Endothelial cell of umbilical vein (primary cell): ENCODE measurements around the gene FMNL2. TPM values are rescaled to one million over a fixed set of nuclear protein-coding genes. Genes with fewer than 3 reads are reported as not detected.

Experiments used
- BruUV-seq: library from RNA; stranded (reverse); fragments of 400-500 nt; replicated peaks from 2 replicates; lab custom pipeline; 2021; lab: Mats Ljungman, UMichigan
- CTCF ChIA-PET: fragments of 300-600, 350-600 bp; sonication (Branson Sonifier 250); formaldehyde crosslinking; loops from one replicate; lab custom pipeline; 2021; ENCODE audit warnings: antibody characterized with exemption, inconsistent platforms; lab: Charles Lee
- POLR2A ChIA-PET: fragments of 300-600, 350-600 bp; sonication (Branson Sonifier 250); formaldehyde crosslinking; loops from one replicate; lab custom pipeline; 2021; ENCODE audit warnings: antibody characterized with exemption, inconsistent platforms; lab: Charles Lee
- DNase-seq: peaks from one replicate; pipeline ENCODE4 v3.0.0-alpha.2; 2011; ENCODE audit warnings: low read depth, low spot score
- FAIRE-seq: peaks from 2 replicates; lab custom pipeline; 2011; peaks lifted over from hg19 to GRCh38; lab: Jason Lieb, UNC
- H2AFZ ChIP-seq: 2 replicates; pipeline ENCODE4 v1.6.0; 2012; ENCODE audit warnings: low read depth, low read length, control low read depth, inconsistent platforms
- H3K27ac ChIP-seq: 2 replicates; pipeline ENCODE4 v1.5.1; 2011; ENCODE audit warnings: low read depth, mild to moderate bottlenecking, control low read depth, low read length, moderate library complexity; ENCODE audit not compliant: insufficient read depth
- H3K27me3 ChIP-seq, 2 experiments: 2 replicates each; pipeline versions ENCODE4 v1.6.0 to v1.6.1; 2011; ENCODE audit warnings: low read length in 2 of 2, mixed read lengths in 1 of 2; ENCODE audit not compliant: control insufficient read depth in 2 of 2, insufficient read depth in 2 of 2
- H3K36me3 ChIP-seq, 2 experiments: 2 replicates in 1 of 2; 3 replicates in 1 of 2; pipeline ENCODE4 v1.5.1; 2011; ENCODE audit warnings: low read length in 2 of 2, mild to moderate bottlenecking in 1 of 2, moderate library complexity in 1 of 2; ENCODE audit not compliant: control insufficient read depth in 2 of 2, insufficient read depth in 2 of 2; ENCODE audit errors: extremely low read depth in 1 of 2
- H3K4me1 ChIP-seq: 3 replicates; pipeline ENCODE4 v1.5.1; 2011; ENCODE audit warnings: mild to moderate bottlenecking, low read length; ENCODE audit not compliant: control insufficient read depth, insufficient read depth; ENCODE audit errors: extremely low read depth
- H3K4me2 ChIP-seq: 2 replicates; pipeline ENCODE4 v1.6.1; 2011; ENCODE audit warnings: low read length, control low read depth, mixed read lengths; ENCODE audit not compliant: insufficient read depth
- H3K4me3 ChIP-seq, 3 experiments: fragments of 200-600 bp in 1 of 3; sonication (generic), shearing (Covaris generic) in 1 of 3; replicated peaks in 1 of 3; 2 replicates each; pipeline ENCODE4 v1.5.1; 2011 to 2016; ENCODE audit warnings: control low read depth in 3 of 3, low read length in 3 of 3, mild to moderate bottlenecking in 2 of 3, inconsistent platforms in 1 of 3, low read depth in 1 of 3, moderate library complexity in 1 of 3; ENCODE audit not compliant: insufficient read depth in 1 of 3
- H3K79me2 ChIP-seq: 2 replicates; pipeline ENCODE4 v1.6.0; 2012; ENCODE audit warnings: low read length, inconsistent platforms; ENCODE audit not compliant: control insufficient read depth, insufficient read depth
- H3K9ac ChIP-seq: replicated peaks from 2 replicates; pipeline ENCODE3; 2011; ENCODE audit warnings: low read length, control low read depth; ENCODE audit not compliant: insufficient read depth; ENCODE audit errors: extremely low read depth
- H3K9me1 ChIP-seq: replicated peaks from 3 replicates; pipeline ENCODE4 v1.6.0; 2011; ENCODE audit warnings: mild to moderate bottlenecking, low read length; ENCODE audit not compliant: control insufficient read depth, insufficient read depth; ENCODE audit errors: extremely low read depth
- H3K9me3 ChIP-seq: replicated peaks from 2 replicates; pipeline ENCODE4 v1.5.1; 2012; ENCODE audit warnings: low read length, inconsistent platforms; ENCODE audit not compliant: control insufficient read depth, insufficient read depth
- H4K20me1 ChIP-seq: replicated peaks from 2 replicates; pipeline ENCODE3; 2011; ENCODE audit warnings: mild to moderate bottlenecking, low read length; ENCODE audit not compliant: control insufficient read depth, insufficient read depth; ENCODE audit errors: extremely low read depth
- CTCF ChIP-seq, 2 donors: IDR thresholded peaks; 1 replicate in 1 of 2; 2 replicates in 1 of 2; pipeline ENCODE4 v1.5.1; 2011; ENCODE audit warnings: low read length in 2 of 2, mild to moderate bottlenecking in 2 of 2, moderate library complexity in 2 of 2, control low read depth in 1 of 2, inconsistent platforms in 1 of 2, low read depth in 1 of 2; ENCODE audit not compliant: insufficient read depth in 1 of 2; ENCODE audit errors: extremely low read depth in 1 of 2
- EZH2 ChIP-seq: IDR thresholded peaks from 2 replicates; pipeline ENCODE4 v1.6.1; 2012; ENCODE audit warnings: borderline replicate concordance, low read depth, mild to moderate bottlenecking, moderate library complexity, low read length, inconsistent platforms; ENCODE audit not compliant: severe bottlenecking
- FOS ChIP-seq: IDR thresholded peaks from 2 replicates; pipeline ENCODE4 v1.6.1; 2011; ENCODE audit warnings: mild to moderate bottlenecking, low read length, moderate library complexity, borderline replicate concordance; ENCODE audit not compliant: insufficient read depth
- GATA2 ChIP-seq: IDR thresholded peaks from 2 replicates; pipeline ENCODE4 v1.7.0; 2011; ENCODE audit warnings: low read depth, mild to moderate bottlenecking, moderate library complexity, mixed read lengths, low read length; ENCODE audit not compliant: insufficient read length, insufficient read depth
- JUN ChIP-seq: IDR thresholded peaks from 2 replicates; pipeline ENCODE4 v1.6.1; 2011; ENCODE audit warnings: borderline replicate concordance, low read depth; ENCODE audit not compliant: insufficient read length, insufficient read depth
- MAX ChIP-seq: IDR thresholded peaks from 2 replicates; pipeline ENCODE4 v1.6.1; 2011; ENCODE audit not compliant: insufficient read depth, insufficient read length
- MYC ChIP-seq: IDR thresholded peaks from one replicate; pipeline ENCODE4 v1.6.1; 2011; ENCODE audit warnings: mild to moderate bottlenecking, low read depth, low read length
- POLR2A ChIP-seq: IDR thresholded peaks from 2 replicates; pipeline ENCODE4 v1.6.1; 2012; ENCODE audit warnings: low read depth, mild to moderate bottlenecking, control low read depth, low read length
- POLR2AphosphoS5 ChIP-seq: IDR thresholded peaks from 2 replicates; pipeline ENCODE4 v1.6.1; 2012; ENCODE audit warnings: low read depth, mild to moderate bottlenecking, control low read depth, low read length, moderate library complexity; ENCODE audit not compliant: insufficient read depth
- dilution Hi-C: fragments of 300-500 bp; cut with MboI; formaldehyde crosslinking; loops from one replicate; pipeline ENCODE4 v1.15.0; 2019; ENCODE audit warnings: low sequenced_read_pairs; ENCODE audit not compliant: extremely low pct_ligation_motif_present
- intact Hi-C: fragments of 100-400 bp; cut with micrococcal nuclease; formaldehyde crosslinking; loops from one replicate; pipeline ENCODE4 v1.10.0; 2022
- polyA plus RNA-seq, 4 experiments: library from polyadenylated mRNA; depleted of rRNA in 3 of 4; stranded (reverse) in 3 of 4; unstranded in 1 of 4; fragments of >200 nt; gene quantifications; 2 replicates each; pipeline versions ENCODE4 v1.2.1 to v1.2.3, GENCODE V29; 2011 to 2012; ENCODE audit warnings: missing spikeins in 1 of 4
- total RNA-seq: library from RNA; stranded (reverse); gene quantifications from 2 replicates; pipeline ENCODE4 v1.2.3, GENCODE V29; 2021

Gene FMNL2
- total and polyA plus RNA-seq, 2 donors (not counting 3 experiments of a cell fraction or from before 2014, with no cell fraction given): 8.3 to 28.0 TPM

DNA sequence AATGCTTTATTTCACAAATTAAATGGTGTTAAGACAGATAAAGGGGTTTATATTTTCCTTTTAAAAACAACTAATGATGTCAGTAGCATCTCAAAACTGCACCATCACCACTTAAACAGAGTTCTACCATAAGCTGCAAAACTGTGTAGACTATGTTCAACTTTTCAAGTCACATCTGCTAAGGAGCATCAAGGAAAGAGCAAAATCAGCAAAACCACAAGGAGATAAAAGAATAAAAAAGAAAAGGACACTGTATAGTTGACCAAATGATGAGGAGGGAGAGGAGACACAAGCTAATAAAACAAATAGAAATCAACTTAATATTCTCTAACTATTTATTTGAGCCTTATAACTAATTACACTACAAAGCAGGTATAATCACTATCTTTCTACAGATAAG lies 348.4 kb downstream of the FMNL2 start:
- ChIA-PET POLR2A (no interaction called here), CTCF (no interaction called here)
- Histone ChIP-seq H3K27ac (no peak overlapping the region), H3K36me3 (no peaks in the 10 kb centered on the region), H3K9me3 (no peaks in the 10 kb centered on the region), H3K4me1 (no peaks in the 10 kb centered on the region), H3K4me2 (no peak overlapping the region), H3K9me1 (no peaks in the 10 kb centered on the region), H4K20me1 (peaks cover 3% of the 10 kb centered on the region), H3K79me2 (peaks cover 49% of the 10 kb centered on the region), H2AFZ (no peak overlapping the region), H3K9ac (no peak overlapping the region), H3K27me3 (no peaks in the 10 kb centered on the region), H3K4me3 (no peak overlapping the region)
- intact Hi-C loops: no loop called here
- BruUV-seq: no TSS peak
- dilution Hi-C loops: no loop called here
- FAIRE-seq (no peak), DNase-seq (no peak)
- TF ChIP-seq CTCF (IDR thresholded peaks at IDR 0.05; ENCODE audit: extremely low read depth in 1 of 2, insufficient read depth in 1 of 2, low read depth in 1 of 2, low read length in 2 of 2): no peak
- no peak for TF ChIP-seq MYC
- TF ChIP-seq GATA2: no peak
- no peak for TF ChIP-seq MAX
- no peak for TF ChIP-seq POLR2A
- TF ChIP-seq JUN: no peak
- no peak for TF ChIP-seq POLR2AphosphoS5
- TF ChIP-seq FOS: no peak
- no peak for TF ChIP-seq EZH2
